ENCODE measurements around the gene SUGCT. TPM values are rescaled to one million over a fixed set of nuclear protein-coding genes. Genes with fewer than 3 reads are reported as not detected.

Gene SUGCT
- total RNA-seq, 1 experiment from 2014 or later = 9.9 TPM

DNA sequence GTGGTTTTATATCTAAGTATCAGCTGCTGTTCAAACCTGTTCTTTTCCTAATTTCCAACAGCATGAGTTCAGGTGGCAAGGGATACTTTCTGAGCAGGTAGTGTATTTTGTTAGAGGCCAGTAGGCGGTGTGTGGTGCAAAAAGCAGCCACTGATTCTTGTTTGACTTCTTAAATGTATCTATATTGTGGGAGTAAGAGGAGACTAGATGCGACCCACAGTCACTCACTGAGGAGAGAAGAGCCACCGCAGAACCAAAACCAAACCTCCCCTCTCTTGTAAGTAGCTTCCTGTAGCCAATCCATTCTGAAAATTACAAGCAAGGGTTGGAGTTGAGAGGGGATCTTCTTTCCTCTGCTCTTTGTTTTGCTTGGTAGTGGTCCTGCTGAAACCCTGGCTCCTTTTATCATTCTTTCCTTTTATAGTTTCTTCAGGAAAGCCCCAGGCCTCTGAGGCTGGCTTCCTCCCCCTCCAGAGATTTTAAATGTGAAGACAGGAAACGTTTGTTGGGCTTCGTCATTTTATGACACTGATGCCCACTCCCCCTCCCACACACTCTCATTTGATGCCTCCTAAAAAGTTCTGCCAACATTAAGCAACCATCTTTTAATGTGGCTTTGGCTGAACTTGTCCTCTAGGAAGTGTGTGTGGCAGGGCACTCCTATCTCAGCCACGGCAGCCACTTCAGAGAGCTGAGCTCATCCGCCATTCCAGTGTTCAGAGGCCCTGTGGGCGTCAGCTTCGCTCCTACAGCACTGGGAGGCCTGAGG is 566.0 kb downstream of the SUGCT start:
- Histone ChIP-seq H3K9me3 (no peaks in the 10 kb centered on the region), H3K27me3 (replicated peaks; ENCODE audit: control insufficient read depth, insufficient read depth, low read length) (no peaks in the 10 kb centered on the region), H3K4me1 (no peaks in the 10 kb centered on the region), H3K4me3 (ENCODE audit: low read depth, low read length) (no peak overlapping the region), H3K36me3 (ENCODE audit: control insufficient read depth, insufficient read depth, low read length) (no peaks in the 10 kb centered on the region)
- Mint-ChIP-seq H3K36me3 (ENCODE audit: insufficient read depth, unreplicated experiment) (no peaks in the 10 kb centered on the region), H3K4me1 (ENCODE audit: low read depth, unreplicated experiment) (peaks cover 6% of the 10 kb centered on the region), H3K4me3 (ENCODE audit: unreplicated experiment) (no peak overlapping the region), H3K9me3 (ENCODE audit: unreplicated experiment) (no peaks in the 10 kb centered on the region), H3K27me3 (ENCODE audit: insufficient read depth, unreplicated experiment) (no peaks in the 10 kb centered on the region), H3K27ac (ENCODE audit: unreplicated experiment) (no peak overlapping the region)
- ChIA-PET CTCF (no interaction called here), POLR2A (no interaction called here)
- BruUV-seq (replicated peaks) = no TSS peak
- peak in 1 of 2 experiments; percentile 9 for TF ChIP-seq CTCF (IDR thresholded peaks at IDR 0.05; ENCODE audit: insufficient read depth in 1 of 2, low read depth in 1 of 2, low read length in 1 of 2, severe bottlenecking in 1 of 2, unreplicated experiment in 1 of 2)
- intact Hi-C loops (cut with micrococcal nuclease; ENCODE audit: unreplicated experiment) = no loop called here
- peak in 1 of 2 experiments; percentile 12 for DNase-seq

DNA sequence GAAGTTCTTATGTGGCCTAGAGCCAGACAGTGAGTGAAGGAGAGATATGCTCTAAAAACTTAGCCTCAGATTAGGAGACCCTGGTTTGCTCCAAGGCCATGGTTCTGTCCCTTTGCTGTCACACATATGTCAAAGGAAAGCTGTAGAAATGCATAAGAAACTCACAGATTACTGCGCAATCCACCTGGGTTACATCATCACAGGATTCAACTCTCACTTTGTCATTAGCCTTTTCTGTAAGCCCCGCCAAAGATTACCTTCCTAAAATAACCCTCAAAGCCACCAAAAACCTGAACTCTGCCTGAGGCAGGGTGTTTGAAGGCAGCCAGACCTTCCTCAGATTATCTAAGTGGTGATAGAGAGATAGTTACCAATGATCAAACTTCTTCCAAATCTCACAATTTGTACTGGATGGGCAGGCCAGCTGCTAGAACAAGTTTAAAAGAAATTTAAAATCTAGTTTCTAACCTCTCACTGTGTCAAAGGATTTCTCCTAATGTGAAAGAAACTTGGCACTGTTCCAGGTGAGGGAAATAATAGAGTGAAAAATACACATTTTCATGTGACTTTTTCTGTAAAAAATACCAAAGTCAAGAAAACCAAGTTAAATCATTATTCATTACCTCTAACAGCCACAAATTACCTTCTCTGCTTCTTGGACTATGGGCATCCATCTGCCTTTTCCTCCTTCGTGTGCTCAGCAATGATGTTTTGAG is 567.2 kb downstream of the SUGCT start:
- H3K4me1 ChIP-seq = no peaks in the 10 kb centered on the region
- Mint-ChIP-seq H3K4me1 (ENCODE audit: low read depth, unreplicated experiment) (peaks cover 6% of the 10 kb centered on the region), H3K4me3 (ENCODE audit: unreplicated experiment) (no peak overlapping the region), H3K9me3 (ENCODE audit: unreplicated experiment) (no peaks in the 10 kb centered on the region), H3K27ac (ENCODE audit: unreplicated experiment) (no peak overlapping the region), H3K27me3 (ENCODE audit: insufficient read depth, unreplicated experiment) (no peaks in the 10 kb centered on the region), H3K36me3 (ENCODE audit: insufficient read depth, unreplicated experiment) (no peaks in the 10 kb centered on the region)
- ChIA-PET POLR2A (no interaction called here), CTCF (no interaction called here)
- no TSS peak for BruUV-seq (replicated peaks)
- intact Hi-C loops (cut with micrococcal nuclease; ENCODE audit: unreplicated experiment) = no loop called here
- H3K36me3 ChIP-seq (ENCODE audit: control insufficient read depth, insufficient read depth, low read length) = no peaks in the 10 kb centered on the region
- DNase-seq = peak in 1 of 2 experiments; percentile 9
- no peaks in the 10 kb centered on the region for H3K27me3 ChIP-seq (replicated peaks; ENCODE audit: control insufficient read depth, insufficient read depth, low read length)
- no peak for TF ChIP-seq CTCF (IDR thresholded peaks at IDR 0.05; ENCODE audit: insufficient read depth in 1 of 2, low read depth in 1 of 2, low read length in 1 of 2, severe bottlenecking in 1 of 2, unreplicated experiment in 1 of 2)
- no peaks in the 10 kb centered on the region for H3K9me3 ChIP-seq
- H3K4me3 ChIP-seq (ENCODE audit: low read depth, low read length) = no peak overlapping the region

GRCh38 chr7:40704172-40704571 is 569.4 kb downstream of the SUGCT start:
- ChIA-PET CTCF (no interaction called here), POLR2A (no interaction called here)
- no peaks in the 10 kb centered on the region for H3K27me3 ChIP-seq (replicated peaks; ENCODE audit: control insufficient read depth, insufficient read depth, low read length)
- no peaks in the 10 kb centered on the region for H3K9me3 Mint-ChIP-seq (ENCODE audit: unreplicated experiment)
- peaks cover 6% of the 10 kb centered on the region for H3K4me1 Mint-ChIP-seq (ENCODE audit: low read depth, unreplicated experiment)
- DNase-seq = no peak
- TF ChIP-seq CTCF (IDR thresholded peaks at IDR 0.05; ENCODE audit: insufficient read depth in 1 of 2, low read depth in 1 of 2, low read length in 1 of 2, severe bottlenecking in 1 of 2, unreplicated experiment in 1 of 2) = no peak
- no peaks in the 10 kb centered on the region for H3K9me3 ChIP-seq
- H3K4me1 ChIP-seq = no peaks in the 10 kb centered on the region
- no peaks in the 10 kb centered on the region for H3K36me3 ChIP-seq (ENCODE audit: control insufficient read depth, insufficient read depth, low read length)
- no peaks in the 10 kb centered on the region for H3K27me3 Mint-ChIP-seq (ENCODE audit: insufficient read depth, unreplicated experiment)
- BruUV-seq (replicated peaks) = no TSS peak
- H3K4me3 Mint-ChIP-seq (ENCODE audit: unreplicated experiment) = no peak overlapping the region
- H3K27ac Mint-ChIP-seq (ENCODE audit: unreplicated experiment) = no peak overlapping the region
- no peaks in the 10 kb centered on the region for H3K36me3 Mint-ChIP-seq (ENCODE audit: insufficient read depth, unreplicated experiment)
- intact Hi-C loops (cut with micrococcal nuclease; ENCODE audit: unreplicated experiment) = no loop called here
- H3K4me3 ChIP-seq (ENCODE audit: low read depth, low read length) = no peak overlapping the region
